Peyer's patch (tissue), 4 donors: Measurements from ENCODE around the gene OSBPL5.

Experiments
- POLR2A ChIP-seq, 2 donors: fragments of 450-650 bp; IDR thresholded peaks; one replicate each; pipeline ENCODE4 v1.5.1; 2017; ENCODE audit warnings: antibody characterized with exemption in 2 of 2, mild to moderate bottlenecking in 2 of 2, moderate library complexity in 2 of 2
- TF ChIP-seq, protein P1 (sequence below), 6 experiments: fragments of 450-650 bp in 4 of 6; fragments of 200-600 bp in 2 of 6; sonication (generic) in 1 of 6; IDR thresholded peaks; one replicate each; pipeline ENCODE4 v1.5.1; 2017 to 2019; ENCODE audit warnings: antibody characterized with exemption in 6 of 6, mild to moderate bottlenecking in 3 of 6, moderate library complexity in 1 of 6

DNA sequence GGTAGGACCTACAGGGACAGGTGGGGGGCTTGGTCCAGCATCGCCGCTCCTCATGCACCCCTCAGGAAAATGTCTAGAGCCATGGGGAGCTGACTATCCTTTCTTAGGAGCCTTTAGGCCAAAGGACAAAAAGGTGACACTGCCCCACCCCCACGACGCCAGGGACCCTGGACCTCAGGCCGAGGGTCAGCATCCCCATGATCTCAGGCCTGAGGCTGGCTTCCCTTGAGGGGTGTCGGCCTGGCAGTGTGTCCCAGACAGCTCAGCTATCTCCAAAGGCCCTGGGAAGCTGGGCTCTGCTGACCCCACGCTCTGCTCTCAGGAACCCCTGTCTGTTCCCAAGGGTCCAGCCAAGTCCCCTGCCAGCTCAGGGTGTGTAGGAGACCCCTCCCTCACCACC is 37.2 kb upstream of the OSBPL5 start:
- no peak for TF ChIP-seq POLR2A (IDR thresholded peaks at IDR 0.05)
- TF ChIP-seq, protein P1, sequence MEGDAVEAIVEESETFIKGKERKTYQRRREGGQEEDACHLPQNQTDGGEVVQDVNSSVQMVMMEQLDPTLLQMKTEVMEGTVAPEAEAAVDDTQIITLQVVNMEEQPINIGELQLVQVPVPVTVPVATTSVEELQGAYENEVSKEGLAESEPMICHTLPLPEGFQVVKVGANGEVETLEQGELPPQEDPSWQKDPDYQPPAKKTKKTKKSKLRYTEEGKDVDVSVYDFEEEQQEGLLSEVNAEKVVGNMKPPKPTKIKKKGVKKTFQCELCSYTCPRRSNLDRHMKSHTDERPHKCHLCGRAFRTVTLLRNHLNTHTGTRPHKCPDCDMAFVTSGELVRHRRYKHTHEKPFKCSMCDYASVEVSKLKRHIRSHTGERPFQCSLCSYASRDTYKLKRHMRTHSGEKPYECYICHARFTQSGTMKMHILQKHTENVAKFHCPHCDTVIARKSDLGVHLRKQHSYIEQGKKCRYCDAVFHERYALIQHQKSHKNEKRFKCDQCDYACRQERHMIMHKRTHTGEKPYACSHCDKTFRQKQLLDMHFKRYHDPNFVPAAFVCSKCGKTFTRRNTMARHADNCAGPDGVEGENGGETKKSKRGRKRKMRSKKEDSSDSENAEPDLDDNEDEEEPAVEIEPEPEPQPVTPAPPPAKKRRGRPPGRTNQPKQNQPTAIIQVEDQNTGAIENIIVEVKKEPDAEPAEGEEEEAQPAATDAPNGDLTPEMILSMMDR (IDR thresholded peaks at IDR 0.05): no peak
